Endothelial cell of umbilical vein (primary cell): ENCODE measurements around the gene TSHZ1.

Experiments used
- CTCF ChIP-seq, 2 donors: IDR thresholded peaks; 1 replicate in 1 of 2; 2 replicates in 1 of 2; pipeline ENCODE4 v1.5.1; 2011; ENCODE audit warnings: low read length in 2 of 2, mild to moderate bottlenecking in 2 of 2, moderate library complexity in 2 of 2, control low read depth in 1 of 2, inconsistent platforms in 1 of 2, low read depth in 1 of 2; ENCODE audit not compliant: insufficient read depth in 1 of 2; ENCODE audit errors: extremely low read depth in 1 of 2
- EZH2 ChIP-seq: IDR thresholded peaks from 2 replicates; pipeline ENCODE4 v1.6.1; 2012; ENCODE audit warnings: borderline replicate concordance, low read depth, mild to moderate bottlenecking, moderate library complexity, low read length, inconsistent platforms; ENCODE audit not compliant: severe bottlenecking
- POLR2A ChIP-seq: IDR thresholded peaks from 2 replicates; pipeline ENCODE4 v1.6.1; 2012; ENCODE audit warnings: low read depth, mild to moderate bottlenecking, control low read depth, low read length

DNA sequence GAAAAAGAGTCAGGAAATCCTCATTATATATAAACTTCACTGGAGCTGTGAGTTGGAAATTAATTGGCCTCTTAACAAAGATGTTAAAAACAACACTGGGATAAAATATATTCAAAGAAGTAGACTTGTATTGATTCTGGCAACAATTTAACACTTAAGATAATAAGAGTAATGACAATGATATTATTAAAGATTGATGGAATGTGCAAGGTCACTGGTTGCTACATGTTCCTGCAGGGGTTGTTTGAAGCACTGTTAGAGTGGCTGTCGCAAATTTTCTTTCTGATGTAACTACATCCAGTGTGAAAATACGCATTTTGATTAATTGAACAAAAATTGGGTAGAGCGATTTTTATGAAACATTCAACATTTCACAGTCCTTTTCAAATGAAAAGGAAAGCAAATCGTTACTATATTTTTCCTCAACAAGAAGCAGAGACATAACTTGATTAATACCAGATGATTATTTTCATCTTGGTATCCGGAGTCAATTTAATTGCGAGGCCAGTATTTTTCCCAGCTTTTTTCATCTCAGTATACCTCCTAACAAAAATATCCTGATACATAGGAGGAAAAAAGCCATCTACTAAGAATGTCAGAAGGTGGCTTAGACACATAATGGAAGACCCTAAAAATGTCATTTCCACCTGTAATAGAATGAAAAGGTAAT is 7.8 kb upstream of the TSHZ1 start:
- no peak for TF ChIP-seq CTCF (IDR thresholded peaks at IDR 0.05; ENCODE audit: extremely low read depth in 1 of 2, insufficient read depth in 1 of 2, low read depth in 1 of 2, low read length in 2 of 2)
- no peak for TF ChIP-seq POLR2A
- no peak for TF ChIP-seq EZH2
